ENCODE data around the gene ADRA2C.

- TF ChIP-seq CTCF (IDR thresholded peaks at IDR 0.05; ENCODE audit: low read length) (no peak), EZH2 (IDR thresholded peaks at IDR 0.05; ENCODE audit: borderline replicate concordance, low read length) (no peak)
Measured at GRCh38 chr4:3776166-3777032, 10.2 kb downstream of the ADRA2C start.

Measured in OCI-LY1 (cell line).